ENCODE measurements around the gene MUC3A.
"Not testable (repeated sequence)": the region's sequence is repeated elsewhere in the genome, so short reads cannot be mapped to it uniquely, and the experiment has no call there.

Gene MUC3A

DNA sequence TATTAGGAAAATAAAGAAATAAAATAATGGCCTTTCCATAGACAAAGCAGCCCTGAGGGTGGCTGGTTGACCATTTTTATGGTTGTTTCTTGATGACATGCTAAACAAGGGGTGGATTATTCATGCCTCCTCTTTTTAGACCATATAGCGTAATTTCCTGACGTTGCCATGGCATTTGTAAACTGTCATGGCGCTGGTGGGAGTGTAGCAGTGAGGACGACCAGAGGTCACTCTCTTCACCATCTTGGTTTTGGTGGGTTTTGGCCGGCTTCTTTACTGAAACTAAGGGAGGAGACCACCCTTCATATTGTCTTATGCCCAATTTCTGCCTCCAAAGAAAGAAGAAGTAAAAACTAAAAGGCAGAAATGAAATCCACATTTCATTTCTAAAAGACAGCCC lies 30.0 kb upstream of the MUC3A start:
- not testable (repeated sequence) for H3K9me3 ChIP-seq (ENCODE audit: control insufficient read depth, low read length); H3K36me3 ChIP-seq (ENCODE audit: control insufficient read depth, insufficient read depth, low read length); H3K4me3 ChIP-seq (ENCODE audit: insufficient read depth, low read depth, low read length, poor library complexity, severe bottlenecking); H3K27ac ChIP-seq (ENCODE audit: insufficient read depth, low read length, poor library complexity, severe bottlenecking); DNase-seq; H3K4me1 ChIP-seq (ENCODE audit: control insufficient read depth, insufficient read depth, low read length, poor library complexity, severe bottlenecking); H3K27me3 ChIP-seq (replicated peaks; ENCODE audit: control insufficient read depth, insufficient read depth, low read length, poor library complexity, severe bottlenecking)

DNA sequence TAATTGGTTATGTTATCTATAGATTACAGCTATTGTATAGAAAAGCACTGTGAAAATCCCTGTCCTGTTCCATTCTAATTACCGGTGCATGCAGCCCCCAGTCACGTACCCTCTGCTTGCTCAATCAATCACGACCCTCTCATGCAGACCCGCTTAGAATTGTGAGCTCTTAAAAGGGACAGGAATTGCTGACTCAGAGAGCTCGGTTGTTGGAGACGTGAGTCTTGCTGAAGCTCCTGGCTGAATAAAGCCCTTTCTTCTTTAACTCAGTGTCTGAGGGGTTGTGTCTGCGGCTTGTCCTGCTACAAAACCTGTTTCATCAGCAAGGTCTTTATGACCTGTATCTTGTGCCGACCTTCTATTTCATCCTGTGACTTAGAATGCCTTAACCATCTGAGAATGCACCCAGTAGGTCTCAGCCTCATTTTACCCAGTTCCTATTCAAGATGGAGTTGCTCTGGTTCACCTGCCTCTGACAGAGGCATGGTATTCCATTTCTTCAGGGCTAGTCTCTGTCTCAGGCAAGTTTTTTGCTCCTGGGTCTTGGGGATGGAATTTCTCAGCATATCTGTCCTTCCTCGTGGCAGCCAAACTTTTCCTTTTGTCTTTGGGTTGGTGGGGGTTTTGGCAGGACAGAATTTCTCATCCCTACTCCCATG lies 29.4 kb upstream of the MUC3A start:
- not testable (repeated sequence) for H3K27me3 ChIP-seq (replicated peaks; ENCODE audit: control insufficient read depth, insufficient read depth, low read length, poor library complexity, severe bottlenecking); H3K4me3 ChIP-seq (ENCODE audit: insufficient read depth, low read depth, low read length, poor library complexity, severe bottlenecking); H3K36me3 ChIP-seq (ENCODE audit: control insufficient read depth, insufficient read depth, low read length); DNase-seq; H3K4me1 ChIP-seq (ENCODE audit: control insufficient read depth, insufficient read depth, low read length, poor library complexity, severe bottlenecking); H3K27ac ChIP-seq (ENCODE audit: insufficient read depth, low read length, poor library complexity, severe bottlenecking); H3K9me3 ChIP-seq (ENCODE audit: control insufficient read depth, low read length)

DNA sequence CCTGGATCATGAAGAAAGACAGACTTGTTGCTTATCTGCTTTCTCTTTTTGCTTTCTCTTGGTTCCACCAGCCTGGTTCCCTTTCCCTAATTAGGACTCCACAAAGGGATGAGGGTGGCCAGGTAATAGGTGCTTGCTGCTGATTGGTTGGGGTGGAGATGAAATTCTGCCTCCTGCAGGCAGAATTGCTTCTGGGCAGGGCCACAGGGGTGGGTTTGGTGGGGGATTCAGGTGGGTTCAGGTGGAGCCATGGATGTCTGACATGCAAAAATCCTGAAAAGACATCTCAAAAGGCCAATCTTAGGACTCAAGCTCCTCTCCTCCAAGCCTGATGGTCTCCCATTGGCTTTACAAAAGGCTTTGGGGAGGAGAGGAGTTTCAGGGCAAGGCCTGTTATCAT lies 28.3 kb upstream of the MUC3A start:
- H3K4me3 ChIP-seq (ENCODE audit: insufficient read depth, low read depth, low read length, poor library complexity, severe bottlenecking) = no peak overlapping the region
- H3K4me1 ChIP-seq (ENCODE audit: control insufficient read depth, insufficient read depth, low read length, poor library complexity, severe bottlenecking) = no peaks in the 10 kb centered on the region
- no peaks in the 10 kb centered on the region for H3K27me3 ChIP-seq (replicated peaks; ENCODE audit: control insufficient read depth, insufficient read depth, low read length, poor library complexity, severe bottlenecking)
- H3K9me3 ChIP-seq (ENCODE audit: control insufficient read depth, low read length) = no peaks in the 10 kb centered on the region
- no peak for DNase-seq
- H3K27ac ChIP-seq (ENCODE audit: insufficient read depth, low read length, poor library complexity, severe bottlenecking) = no peak overlapping the region
- H3K36me3 ChIP-seq (ENCODE audit: control insufficient read depth, insufficient read depth, low read length) = no peaks in the 10 kb centered on the region

DNA sequence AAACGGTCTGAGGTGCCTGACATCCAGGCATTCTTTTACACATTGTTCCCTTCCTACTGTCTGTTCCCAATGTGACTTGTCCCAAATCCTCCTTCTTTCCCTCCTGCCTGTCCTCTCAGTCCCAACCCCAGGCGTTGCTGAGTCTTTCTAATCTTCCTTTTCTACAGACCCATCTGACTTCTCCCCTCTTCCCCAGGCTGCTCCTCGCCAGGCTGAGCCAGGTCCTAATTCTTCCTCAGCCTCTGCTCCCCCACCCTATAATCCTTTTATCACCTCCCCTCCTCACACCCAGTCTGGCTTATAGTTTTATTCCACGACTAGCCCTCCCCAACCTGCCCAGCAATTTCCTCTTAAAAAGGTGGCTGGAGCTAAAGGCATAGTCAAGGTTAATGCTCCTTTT lies 25.7 kb upstream of the MUC3A start:
- H3K4me3 ChIP-seq (ENCODE audit: insufficient read depth, low read depth, low read length, poor library complexity, severe bottlenecking); H3K36me3 ChIP-seq (ENCODE audit: control insufficient read depth, insufficient read depth, low read length); H3K27me3 ChIP-seq (replicated peaks; ENCODE audit: control insufficient read depth, insufficient read depth, low read length, poor library complexity, severe bottlenecking); H3K9me3 ChIP-seq (ENCODE audit: control insufficient read depth, low read length); DNase-seq; H3K27ac ChIP-seq (ENCODE audit: insufficient read depth, low read length, poor library complexity, severe bottlenecking); H3K4me1 ChIP-seq (ENCODE audit: control insufficient read depth, insufficient read depth, low read length, poor library complexity, severe bottlenecking): not testable (repeated sequence)

DNA sequence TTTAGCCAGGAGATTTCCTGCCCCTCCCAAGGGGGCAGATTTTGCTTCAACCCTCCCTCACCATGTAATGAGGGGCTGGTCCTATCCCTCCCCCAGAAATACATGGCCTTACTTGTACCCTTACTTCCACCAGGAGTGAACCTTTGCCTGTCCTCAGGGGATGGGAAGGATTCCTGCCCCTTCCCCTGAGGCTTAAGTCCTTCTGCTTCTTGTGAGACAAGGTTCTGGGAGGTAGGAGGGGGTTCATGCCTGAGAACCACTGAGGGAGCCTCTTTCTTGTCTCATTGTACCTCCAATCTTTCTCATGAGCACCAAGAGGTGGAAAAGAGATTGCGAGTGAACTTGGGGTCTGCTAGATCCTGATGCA lies 19.5 kb upstream of the MUC3A start:
- DNase-seq = no peak
- Histone ChIP-seq H3K4me3 (ENCODE audit: insufficient read depth, low read depth, low read length, poor library complexity, severe bottlenecking) (no peak overlapping the region), H3K27ac (ENCODE audit: insufficient read depth, low read length, poor library complexity, severe bottlenecking) (no peak overlapping the region)

DNA sequence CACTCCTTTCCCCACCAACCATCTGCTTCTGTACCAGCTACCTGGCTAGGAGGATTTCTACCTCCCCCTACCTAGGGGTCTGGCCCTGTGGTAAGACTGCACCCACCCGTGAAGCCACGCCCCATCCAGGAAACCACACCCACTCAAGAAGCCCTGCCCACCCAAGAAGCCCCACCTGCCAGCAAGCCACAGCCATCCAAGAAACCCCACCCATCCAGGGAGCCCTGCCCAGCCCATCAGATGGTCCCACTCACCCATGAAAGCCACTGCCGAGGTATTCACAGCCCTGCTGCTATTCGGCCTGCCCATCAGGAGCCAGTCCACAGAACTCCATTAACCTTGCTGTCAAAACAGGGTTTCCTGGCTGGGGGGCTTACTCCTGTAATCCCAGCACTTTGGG lies 15.6 kb upstream of the MUC3A start:
- no peak overlapping the region for H3K4me3 ChIP-seq (ENCODE audit: insufficient read depth, low read depth, low read length, poor library complexity, severe bottlenecking)
- no peaks in the 10 kb centered on the region for H3K4me1 ChIP-seq (ENCODE audit: control insufficient read depth, insufficient read depth, low read length, poor library complexity, severe bottlenecking)
- H3K36me3 ChIP-seq (ENCODE audit: control insufficient read depth, insufficient read depth, low read length) = no peaks in the 10 kb centered on the region
- DNase-seq = no peak
- H3K9me3 ChIP-seq (ENCODE audit: control insufficient read depth, low read length) = no peaks in the 10 kb centered on the region
- no peaks in the 10 kb centered on the region for H3K27me3 ChIP-seq (replicated peaks; ENCODE audit: control insufficient read depth, insufficient read depth, low read length, poor library complexity, severe bottlenecking)
- H3K27ac ChIP-seq (ENCODE audit: insufficient read depth, low read length, poor library complexity, severe bottlenecking) = no peak overlapping the region

More for the DNA sequence above, 19.5 kb upstream of the MUC3A start:
- H3K27me3 ChIP-seq (replicated peaks; ENCODE audit: control insufficient read depth, insufficient read depth, low read length, poor library complexity, severe bottlenecking) = no peaks in the 10 kb centered on the region
- H3K9me3 ChIP-seq (ENCODE audit: control insufficient read depth, low read length) = no peaks in the 10 kb centered on the region
- H3K4me1 ChIP-seq (ENCODE audit: control insufficient read depth, insufficient read depth, low read length, poor library complexity, severe bottlenecking) = no peaks in the 10 kb centered on the region
- no peaks in the 10 kb centered on the region for H3K36me3 ChIP-seq (ENCODE audit: control insufficient read depth, insufficient read depth, low read length)

DNA sequence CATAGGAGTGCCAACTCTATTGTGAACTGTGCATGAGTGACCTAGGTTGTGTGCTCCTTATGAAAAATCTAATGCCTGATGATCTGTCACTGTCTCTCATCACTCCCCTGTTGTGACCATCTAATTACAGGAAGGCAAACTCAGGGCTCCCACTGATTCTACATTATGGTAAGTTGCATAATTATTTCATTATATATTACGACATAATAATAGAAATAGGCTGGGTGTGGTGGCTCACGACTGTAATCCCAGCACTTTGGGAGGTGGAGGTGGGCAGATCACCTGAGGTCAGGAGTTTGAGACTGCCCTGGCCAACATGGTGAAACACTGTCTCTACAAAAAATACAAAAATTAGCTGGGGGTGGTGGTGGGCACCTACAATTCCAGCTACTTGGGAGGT lies 14.0 kb upstream of the MUC3A start:
- H3K27ac ChIP-seq (ENCODE audit: insufficient read depth, low read length, poor library complexity, severe bottlenecking); H3K4me1 ChIP-seq (ENCODE audit: control insufficient read depth, insufficient read depth, low read length, poor library complexity, severe bottlenecking); DNase-seq: not testable (repeated sequence)

DNA sequence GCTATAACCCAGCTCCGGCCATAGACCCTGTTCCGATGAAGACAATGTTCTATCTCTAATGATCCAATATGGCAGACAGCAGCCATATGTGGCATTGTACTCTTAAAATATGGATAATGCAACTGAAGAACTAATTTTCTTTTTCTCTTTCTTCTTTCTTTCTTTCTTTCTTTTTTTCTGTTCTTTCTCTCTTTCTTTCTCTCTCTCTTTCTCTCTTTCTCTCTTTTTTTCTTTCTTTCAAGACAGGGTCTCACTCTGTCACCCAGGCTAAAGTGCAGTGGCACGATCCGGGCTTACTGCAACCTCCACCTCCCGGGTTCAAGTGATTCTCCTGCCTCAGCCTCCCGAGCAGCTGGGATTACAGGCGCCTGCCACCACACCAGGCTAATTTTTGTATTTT lies 13.2 kb upstream of the MUC3A start:
- not testable (repeated sequence) for H3K36me3 ChIP-seq (ENCODE audit: control insufficient read depth, insufficient read depth, low read length); H3K9me3 ChIP-seq (ENCODE audit: control insufficient read depth, low read length); DNase-seq

More for the DNA sequence above, 14.0 kb upstream of the MUC3A start:
- H3K4me3 ChIP-seq (ENCODE audit: insufficient read depth, low read depth, low read length, poor library complexity, severe bottlenecking); H3K36me3 ChIP-seq (ENCODE audit: control insufficient read depth, insufficient read depth, low read length); H3K9me3 ChIP-seq (ENCODE audit: control insufficient read depth, low read length); H3K27me3 ChIP-seq (replicated peaks; ENCODE audit: control insufficient read depth, insufficient read depth, low read length, poor library complexity, severe bottlenecking): not testable (repeated sequence)

DNA sequence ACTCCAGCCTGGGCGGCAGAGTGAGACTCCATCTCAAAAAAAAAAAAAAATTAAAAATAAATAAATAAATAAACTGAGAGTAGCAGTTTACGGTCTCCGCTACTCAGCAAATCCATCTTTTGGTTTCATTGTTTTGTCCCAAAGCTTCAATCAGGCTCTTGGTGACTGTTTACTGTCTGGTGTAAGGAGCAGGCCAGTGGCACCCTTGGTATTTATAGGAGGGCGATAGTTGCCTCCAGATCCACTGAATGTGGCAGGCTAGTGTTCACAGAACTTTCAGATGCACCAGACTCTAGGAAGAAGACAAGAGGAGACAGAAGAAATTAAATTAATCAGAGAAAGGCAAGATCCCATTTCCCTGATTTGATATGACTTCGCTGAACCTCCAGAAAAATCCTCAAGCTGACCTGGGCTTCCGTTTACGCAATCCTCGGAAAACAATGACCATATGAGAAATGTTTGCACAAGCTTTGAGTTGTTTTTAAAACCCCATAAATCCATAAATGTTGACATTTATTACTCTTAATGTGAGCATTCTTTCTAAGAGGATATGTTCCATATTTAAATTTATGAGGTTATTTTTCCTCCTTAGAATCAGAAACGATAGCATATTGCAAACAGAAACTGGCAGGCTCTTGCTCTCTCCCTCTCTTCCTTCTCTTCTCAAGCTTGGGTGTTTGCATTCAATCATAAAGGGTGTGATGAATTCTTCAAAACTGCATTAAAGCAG lies 7.1 kb upstream of the MUC3A start:
- Histone ChIP-seq H3K9me3 (ENCODE audit: control insufficient read depth, low read length) (no peaks in the 10 kb centered on the region), H3K4me3 (ENCODE audit: insufficient read depth, low read depth, low read length, poor library complexity, severe bottlenecking) (no peak overlapping the region), H3K27me3 (replicated peaks; ENCODE audit: control insufficient read depth, insufficient read depth, low read length, poor library complexity, severe bottlenecking) (no peaks in the 10 kb centered on the region), H3K27ac (ENCODE audit: insufficient read depth, low read length, poor library complexity, severe bottlenecking) (no peak overlapping the region), H3K36me3 (ENCODE audit: control insufficient read depth, insufficient read depth, low read length) (no peaks in the 10 kb centered on the region), H3K4me1 (ENCODE audit: control insufficient read depth, insufficient read depth, low read length, poor library complexity, severe bottlenecking) (no peaks in the 10 kb centered on the region)
- no peak for DNase-seq

More for the DNA sequence above, 13.2 kb upstream of the MUC3A start:
- not testable (repeated sequence) for H3K4me1 ChIP-seq (ENCODE audit: control insufficient read depth, insufficient read depth, low read length, poor library complexity, severe bottlenecking); H3K27me3 ChIP-seq (replicated peaks; ENCODE audit: control insufficient read depth, insufficient read depth, low read length, poor library complexity, severe bottlenecking); H3K27ac ChIP-seq (ENCODE audit: insufficient read depth, low read length, poor library complexity, severe bottlenecking); H3K4me3 ChIP-seq (ENCODE audit: insufficient read depth, low read depth, low read length, poor library complexity, severe bottlenecking)

DNA sequence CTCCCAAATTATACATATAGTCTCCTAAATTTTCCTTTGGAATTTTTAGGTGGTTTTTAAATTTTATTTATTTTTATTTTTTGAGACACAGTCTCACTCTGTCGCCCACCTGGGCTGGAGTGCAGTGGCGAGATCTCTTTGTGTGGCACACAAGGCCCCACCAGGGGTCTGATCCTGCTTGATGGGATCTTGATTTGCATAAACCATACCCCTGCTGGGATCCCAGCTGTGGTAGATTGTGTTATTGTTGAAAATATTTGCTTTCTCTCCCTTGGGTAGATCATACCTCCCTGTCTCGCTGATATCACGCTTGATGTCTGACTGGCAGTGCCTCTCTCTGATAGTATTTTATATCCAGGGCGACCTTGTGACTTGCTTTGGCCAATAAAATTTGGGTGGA lies 5.6 kb upstream of the MUC3A start:
- Histone ChIP-seq H3K36me3 (ENCODE audit: control insufficient read depth, insufficient read depth, low read length) (no peaks in the 10 kb centered on the region), H3K9me3 (ENCODE audit: control insufficient read depth, low read length) (no peaks in the 10 kb centered on the region), H3K27me3 (replicated peaks; ENCODE audit: control insufficient read depth, insufficient read depth, low read length, poor library complexity, severe bottlenecking) (no peaks in the 10 kb centered on the region), H3K4me3 (ENCODE audit: insufficient read depth, low read depth, low read length, poor library complexity, severe bottlenecking) (no peak overlapping the region), H3K4me1 (ENCODE audit: control insufficient read depth, insufficient read depth, low read length, poor library complexity, severe bottlenecking) (no peaks in the 10 kb centered on the region), H3K27ac (ENCODE audit: insufficient read depth, low read length, poor library complexity, severe bottlenecking) (no peak overlapping the region)
- DNase-seq = no peak

All from effector memory CD4-positive, alpha-beta T cell (primary cell).